Measurements from ENCODE around the gene ATP6V1D.

ATP6V1D gene

DNA sequence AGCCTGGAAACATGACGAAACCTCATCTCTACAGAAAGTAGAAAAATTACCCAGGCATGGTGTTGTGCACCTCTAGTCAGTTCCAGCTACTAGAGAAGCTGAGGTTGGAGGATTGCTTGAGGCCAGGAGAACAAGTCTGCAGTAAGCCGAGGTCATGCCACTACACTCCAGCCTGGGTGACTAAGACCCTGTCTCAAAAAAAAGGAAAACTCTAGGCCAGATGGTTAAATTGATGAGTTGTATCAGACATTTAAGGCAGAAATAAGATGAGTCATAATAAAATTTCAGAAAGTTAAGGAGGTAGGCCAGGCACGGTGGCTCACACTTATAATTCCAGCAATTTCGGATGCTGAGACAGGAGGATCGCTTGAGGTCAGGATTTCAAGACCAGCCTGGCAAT is 11.2 kb upstream of the ATP6V1D start:
- TF ChIP-seq, protein P1, sequence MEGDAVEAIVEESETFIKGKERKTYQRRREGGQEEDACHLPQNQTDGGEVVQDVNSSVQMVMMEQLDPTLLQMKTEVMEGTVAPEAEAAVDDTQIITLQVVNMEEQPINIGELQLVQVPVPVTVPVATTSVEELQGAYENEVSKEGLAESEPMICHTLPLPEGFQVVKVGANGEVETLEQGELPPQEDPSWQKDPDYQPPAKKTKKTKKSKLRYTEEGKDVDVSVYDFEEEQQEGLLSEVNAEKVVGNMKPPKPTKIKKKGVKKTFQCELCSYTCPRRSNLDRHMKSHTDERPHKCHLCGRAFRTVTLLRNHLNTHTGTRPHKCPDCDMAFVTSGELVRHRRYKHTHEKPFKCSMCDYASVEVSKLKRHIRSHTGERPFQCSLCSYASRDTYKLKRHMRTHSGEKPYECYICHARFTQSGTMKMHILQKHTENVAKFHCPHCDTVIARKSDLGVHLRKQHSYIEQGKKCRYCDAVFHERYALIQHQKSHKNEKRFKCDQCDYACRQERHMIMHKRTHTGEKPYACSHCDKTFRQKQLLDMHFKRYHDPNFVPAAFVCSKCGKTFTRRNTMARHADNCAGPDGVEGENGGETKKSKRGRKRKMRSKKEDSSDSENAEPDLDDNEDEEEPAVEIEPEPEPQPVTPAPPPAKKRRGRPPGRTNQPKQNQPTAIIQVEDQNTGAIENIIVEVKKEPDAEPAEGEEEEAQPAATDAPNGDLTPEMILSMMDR (IDR thresholded peaks at IDR 0.05; ENCODE audit: low read depth, low read length, poor library complexity, severe bottlenecking) = no peak
- no peak for TF ChIP-seq EZH2phosphoT487 (IDR thresholded peaks at IDR 0.05; ENCODE audit: borderline replicate concordance, low read length)
- H4K20me1 ChIP-seq (ENCODE audit: control insufficient read depth, insufficient read depth, low read depth, low read length) = peaks cover 6% of the 10 kb centered on the region; the same call in 1 of the 2 replicates

DNA sequence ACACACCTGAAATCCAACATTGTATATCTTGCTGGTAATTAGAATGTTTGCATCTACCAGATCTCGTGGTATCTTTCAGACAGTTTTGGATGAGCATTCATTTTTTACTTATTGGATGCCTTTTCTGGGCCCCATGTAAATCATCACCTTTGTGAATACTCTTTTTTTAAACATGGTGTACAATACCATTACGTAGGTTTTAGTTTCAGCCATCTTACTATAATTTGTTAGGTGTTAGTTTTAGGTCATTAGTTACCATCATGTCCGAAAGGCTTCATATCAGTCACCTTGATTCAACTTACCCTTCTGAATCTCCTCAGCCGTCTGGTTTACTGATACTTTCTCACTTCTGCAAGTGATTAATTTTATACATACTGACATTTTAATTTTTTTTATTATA is 5.9 kb upstream of the ATP6V1D start:
- Histone ChIP-seq H4K20me1 (ENCODE audit: control insufficient read depth, insufficient read depth, low read depth, low read length) (peaks cover 21% of the 10 kb centered on the region; the same call in 1 of the 2 replicates), H3K9me3 (ENCODE audit: control insufficient read depth, insufficient read depth, low read length) (no peaks in the 10 kb centered on the region), H3K4me1 (ENCODE audit: control insufficient read depth, low read length) (peaks cover 29% of the 10 kb centered on the region), H3K36me3 (ENCODE audit: control insufficient read depth, low read length) (peaks cover 95% of the 10 kb centered on the region), H3K4me2 (ENCODE audit: low read length) (no peak overlapping the region), H3K9me2 (replicated peaks; ENCODE audit: control insufficient read depth, low read length) (no peaks in the 10 kb centered on the region), H3K27ac (ENCODE audit: low read depth, low read length) (no peak overlapping the region), H3K79me2 (ENCODE audit: control insufficient read depth, low read length) (peaks cover 91% of the 10 kb centered on the region), H3K27me3 (ENCODE audit: control insufficient read depth, low read length) (no peaks in the 10 kb centered on the region), H3F3A (ENCODE audit: control insufficient read depth, insufficient read depth) (peaks cover 6% of the 10 kb centered on the region; the same call in 1 of the 2 replicates), H3K4me3 (ENCODE audit: low read length) (no peak overlapping the region)
- no peak for TF ChIP-seq EZH2phosphoT487 (IDR thresholded peaks at IDR 0.05; ENCODE audit: borderline replicate concordance, low read length)
- TF ChIP-seq, protein P1 (IDR thresholded peaks at IDR 0.05; ENCODE audit: low read depth, low read length, poor library complexity, severe bottlenecking) = no peak

More for the DNA sequence above, 11.2 kb upstream of the ATP6V1D start:
- Histone ChIP-seq H3K4me3 (ENCODE audit: low read length) (no peak overlapping the region), H3K79me2 (ENCODE audit: control insufficient read depth, low read length) (peaks cover 77% of the 10 kb centered on the region), H3K27me3 (ENCODE audit: control insufficient read depth, low read length) (no peaks in the 10 kb centered on the region), H3K9me2 (replicated peaks; ENCODE audit: control insufficient read depth, low read length) (no peaks in the 10 kb centered on the region), H3K27ac (ENCODE audit: low read depth, low read length) (no peak overlapping the region), H3K4me2 (ENCODE audit: low read length) (no peak overlapping the region), H3F3A (ENCODE audit: control insufficient read depth, insufficient read depth) (peaks cover 10% of the 10 kb centered on the region; the same call in 1 of the 2 replicates), H3K4me1 (ENCODE audit: control insufficient read depth, low read length) (no peaks in the 10 kb centered on the region), H3K36me3 (ENCODE audit: control insufficient read depth, low read length) (peaks cover 94% of the 10 kb centered on the region), H3K9me3 (ENCODE audit: control insufficient read depth, insufficient read depth, low read length) (no peaks in the 10 kb centered on the region)

DNA sequence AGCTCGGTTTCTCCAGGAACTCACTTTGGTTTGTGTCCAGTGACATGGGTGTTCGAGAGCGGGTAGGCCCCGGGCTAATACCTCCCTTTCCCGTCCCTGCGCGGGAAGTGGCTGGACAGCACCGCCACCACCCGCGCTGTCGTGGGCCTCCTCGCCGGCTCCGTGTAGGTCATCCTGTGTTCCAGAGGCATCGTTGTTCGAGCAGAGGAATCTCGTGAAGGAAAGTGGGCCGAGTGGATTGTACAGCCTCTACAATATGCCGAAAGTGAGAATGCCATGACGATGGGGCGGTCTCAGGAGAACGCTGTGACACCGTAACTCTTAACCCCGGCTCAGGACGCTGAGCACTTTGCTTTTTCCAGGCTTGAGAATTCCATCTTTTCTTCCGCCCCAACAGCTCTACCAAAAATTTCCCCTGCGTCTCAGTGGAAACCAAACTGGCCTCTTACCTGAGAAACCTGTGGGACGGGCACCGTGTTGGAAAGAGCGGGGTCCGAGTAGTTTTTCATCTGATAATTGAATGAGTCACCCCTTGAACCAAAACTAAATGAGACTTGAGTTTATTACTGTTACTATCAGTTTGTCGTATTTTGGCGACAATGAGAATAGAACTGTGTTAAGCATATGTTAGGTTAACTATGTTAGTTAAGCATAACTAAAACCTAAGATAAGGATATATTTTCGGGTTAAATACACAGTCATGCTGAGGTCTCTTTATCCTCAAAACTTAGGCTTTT is 1.0 kb upstream of the ATP6V1D start:
- peaks cover 14% of the 10 kb centered on the region; the same call in 1 of the 2 replicates for H4K20me1 ChIP-seq (ENCODE audit: control insufficient read depth, insufficient read depth, low read depth, low read length)

More for the DNA sequence above, 1.0 kb upstream of the ATP6V1D start:
- Histone ChIP-seq H3K27ac (ENCODE audit: low read depth, low read length) (peak overlapping the region; percentile 77), H3K4me2 (ENCODE audit: low read length) (peak overlapping the region; percentile 85), H3K4me3 (ENCODE audit: low read length) (peak overlapping the region; percentile 85), H3K4me1 (ENCODE audit: control insufficient read depth, low read length) (peaks cover 46% of the 10 kb centered on the region), H3K9me2 (replicated peaks; ENCODE audit: control insufficient read depth, low read length) (no peaks in the 10 kb centered on the region), H3K9me3 (ENCODE audit: control insufficient read depth, insufficient read depth, low read length) (no peaks in the 10 kb centered on the region), H3K27me3 (ENCODE audit: control insufficient read depth, low read length) (no peaks in the 10 kb centered on the region), H3K36me3 (ENCODE audit: control insufficient read depth, low read length) (peaks cover 51% of the 10 kb centered on the region), H3K79me2 (ENCODE audit: control insufficient read depth, low read length) (peaks cover 87% of the 10 kb centered on the region), H3F3A (ENCODE audit: control insufficient read depth, insufficient read depth) (peaks cover 3% of the 10 kb centered on the region; the same call in 1 of the 2 replicates)
- TF ChIP-seq EZH2phosphoT487 (IDR thresholded peaks at IDR 0.05; ENCODE audit: borderline replicate concordance, low read length) = no peak
- TF ChIP-seq, protein P1 (IDR thresholded peaks at IDR 0.05; ENCODE audit: low read depth, low read length, poor library complexity, severe bottlenecking) = no peak

All from DOHH2 (cell line).